WTC11 (cell line): ENCODE measurements around the gene ATF6B. TPM values are rescaled to one million over a fixed set of nuclear protein-coding genes. Genes with fewer than 3 reads are reported as not detected.
A peak's percentile ranks its signal among the peaks of the same experiment; 100 is the strongest.
"Not testable (repeated sequence)": the region's sequence is repeated elsewhere in the genome, so short reads cannot be mapped to it uniquely, and the experiment has no call there.

ENCODE experiments used
- ATAC-seq: fragments of 200-7000 bp; cut with Tn5 transposase; 2 replicates; pipeline ENCODE4 v1.10.0; 2021; ENCODE audit warnings: mild to moderate bottlenecking, moderate library complexity
- CTCF ChIA-PET: fragments of 300-600 bp; sonication (Branson Sonifier 250); formaldehyde crosslinking; loops from one replicate; lab custom pipeline; 2021; ENCODE audit warnings: antibody characterized with exemption; lab: Charles Lee
- POLR2A ChIA-PET: fragments of 350-600 bp; sonication (Branson Sonifier 250); formaldehyde crosslinking; loops from one replicate; lab custom pipeline; 2021; ENCODE audit warnings: antibody characterized with exemption; lab: Charles Lee
- DNase-seq: peaks from one replicate; pipeline ENCODE4 v3.0.0; 2021; ENCODE audit warnings: low spot score
- H3K27ac Mint-ChIP-seq: 2 replicates; pipeline ENCODE4 v1.8.0; 2021; ENCODE audit warnings: mixed read lengths
- H3K27me3 Mint-ChIP-seq: 2 replicates; pipeline ENCODE4 v1.8.0; 2021; ENCODE audit warnings: low read depth, mild to moderate bottlenecking, moderate library complexity, mixed read lengths
- H3K36me3 Mint-ChIP-seq: 2 replicates; pipeline ENCODE4 v1.8.0; 2021; ENCODE audit warnings: mixed read lengths
- H3K4me1 Mint-ChIP-seq: 2 replicates; pipeline ENCODE4 v1.8.0; 2022; ENCODE audit warnings: mixed read lengths
- H3K4me3 Mint-ChIP-seq: 2 replicates; pipeline ENCODE4 v1.8.0; 2021; ENCODE audit warnings: mild to moderate bottlenecking, moderate library complexity, mixed read lengths
- H3K9me3 Mint-ChIP-seq: 2 replicates; pipeline ENCODE4 v1.8.0; 2021; ENCODE audit warnings: mixed read lengths
- AR ChIP-seq: fragments of 250-450 bp; sonication (Bioruptor Pico); IDR thresholded peaks from 2 replicates; pipeline ENCODE4 v1.9.0; 2021; ENCODE audit warnings: mild to moderate bottlenecking
- CTCF ChIP-seq: fragments of 200-600 bp; IDR thresholded peaks from 2 replicates; pipeline ENCODE4 v1.8.0; 2022; ENCODE audit warnings: antibody characterized with exemption
- ESRRA ChIP-seq: sonication (generic); formaldehyde crosslinking; IDR thresholded peaks from 2 replicates; pipeline ENCODE4 v1.8.1; 2022; ENCODE audit warnings: mild to moderate bottlenecking, missing genetic modification reagents, borderline replicate concordance
- FOXP1 ChIP-seq: sonication (generic); formaldehyde crosslinking; IDR thresholded peaks from 2 replicates; pipeline ENCODE4 v1.8.0; 2022; ENCODE audit warnings: missing genetic modification reagents, mild to moderate bottlenecking, moderate library complexity, borderline replicate concordance
- GABPB1 ChIP-seq: sonication (generic); formaldehyde crosslinking; IDR thresholded peaks from 2 replicates; pipeline ENCODE4 v1.8.1; 2023; ENCODE audit warnings: mild to moderate bottlenecking, missing genetic modification reagents
- HMGA2 ChIP-seq: fragments of 250-450 bp; sonication (Bioruptor Pico); IDR thresholded peaks from 2 replicates; pipeline ENCODE4 v1.4.0; 2021; ENCODE audit warnings: mild to moderate bottlenecking, moderate library complexity
- MXD4 ChIP-seq: fragments of 250-450 bp; sonication (Bioruptor Pico); IDR thresholded peaks from 2 replicates; pipeline ENCODE4 v1.8.0; 2021; ENCODE audit warnings: mild to moderate bottlenecking, moderate library complexity, borderline replicate concordance
- NFATC4 ChIP-seq: fragments of 250-450 bp; sonication (Bioruptor Pico); IDR thresholded peaks from 2 replicates; pipeline ENCODE4 v1.9.0; 2021; ENCODE audit warnings: mild to moderate bottlenecking
- PRDM15 ChIP-seq: sonication (generic); formaldehyde crosslinking; IDR thresholded peaks from 2 replicates; pipeline ENCODE4 v1.8.0; 2022; ENCODE audit warnings: missing genetic modification reagents
- ZNF219 ChIP-seq: sonication (generic); formaldehyde crosslinking; IDR thresholded peaks from 2 replicates; pipeline ENCODE4 v1.8.0; 2023; ENCODE audit warnings: missing genetic modification reagents, mild to moderate bottlenecking, borderline replicate concordance
- ZNF232 ChIP-seq: sonication (generic); formaldehyde crosslinking; IDR thresholded peaks from 2 replicates; pipeline ENCODE4 v1.8.0; 2022; ENCODE audit warnings: mild to moderate bottlenecking, missing genetic modification reagents
- ZNF263 ChIP-seq: sonication (generic); formaldehyde crosslinking; IDR thresholded peaks from 2 replicates; pipeline ENCODE4 v1.8.1; 2022; ENCODE audit warnings: low read depth, mild to moderate bottlenecking, moderate library complexity, missing genetic modification reagents
- ZNF425 ChIP-seq: fragments of 250-450 bp; sonication (Bioruptor Pico); conservative IDR thresholded peaks from 2 replicates; pipeline ENCODE4 v1.9.0; 2021; ENCODE audit warnings: mild to moderate bottlenecking
- total RNA-seq: library from RNA; stranded (reverse); gene quantifications from 3 replicates; pipeline ENCODE4 v1.2.3, GENCODE V29; 2021

ATF6B gene
- total RNA-seq, 1 experiment from 2014 or later: 47.5 TPM

GRCh38 chr6:32147401-32148132, 19.5 kb upstream of the ATF6B start (continued):
- TF ChIP-seq AR: no peak

GRCh38 chr6:32146687-32147086, 18.6 kb upstream of the ATF6B start:
- DNase-seq: no peak
- Mint-ChIP-seq H3K9me3 (no peaks in the 10 kb centered on the region), H3K27me3 (peaks cover 51% of the 10 kb centered on the region), H3K4me3 (no peak overlapping the region; the same call in 1 of the 2 replicates), H3K36me3 (no peaks in the 10 kb centered on the region), H3K27ac (peak overlapping the region; percentile 3; the same call in 1 of the 2 replicates), H3K4me1 (peaks cover 40% of the 10 kb centered on the region)
- POLR2A ChIA-PET: interaction anchor here (0.6 to 1.5 kb wide), 4 partner anchors 18 to 99 kb away, joined by 3 to 6 read pairs (median 4); partner anchors contain the start of gene ATF6B
- CTCF ChIA-PET: interaction anchor here (0.9 to 1.1 kb wide), 2 partner anchors 15 to 16 kb away, joined by 3 read pairs; partner anchors contain the start of gene FKBPL
- no peak for ATAC-seq
- TF ChIP-seq FOXP1 (CRISPR knock-in tag): no peak
- no peak for TF ChIP-seq CTCF
- TF ChIP-seq PRDM15: peak; percentile 55

GRCh38 chr6:32146287-32146686, 18.2 kb upstream of the ATF6B start:
- POLR2A ChIA-PET: interaction anchor here (0.6 to 1.5 kb wide), 4 partner anchors 17 to 98 kb away, joined by 3 to 6 read pairs (median 4); partner anchors contain the start of gene ATF6B
- no peak for DNase-seq
- Mint-ChIP-seq H3K27me3 (peaks cover 47% of the 10 kb centered on the region), H3K27ac (peak overlapping the region; percentile 3), H3K4me1 (peaks cover 38% of the 10 kb centered on the region), H3K9me3 (no peaks in the 10 kb centered on the region), H3K36me3 (no peaks in the 10 kb centered on the region), H3K4me3 (no peak overlapping the region)
- no peak for ATAC-seq
- TF ChIP-seq HMGA2 (CRISPR knock-in tag): no peak
- peak; percentile 90 for TF ChIP-seq GABPB1 (CRISPR knock-in tag)
- no peak for TF ChIP-seq ESRRA (CRISPR knock-in tag)
- TF ChIP-seq ZNF263 (CRISPR knock-in tag): no peak
- no peak for TF ChIP-seq ZNF232 (CRISPR knock-in tag)
- no peak for TF ChIP-seq ZNF425 (CRISPR knock-in tag)
- TF ChIP-seq ZNF219 (CRISPR knock-in tag): no peak
- TF ChIP-seq MXD4 (CRISPR knock-in tag): no peak
- TF ChIP-seq NFATC4 (CRISPR knock-in tag): no peak
- CTCF ChIA-PET: interaction anchor here (0.9 to 1.1 kb wide), 2 partner anchors 14 to 16 kb away, joined by 3 read pairs; partner anchors contain the start of gene FKBPL

GRCh38 chr6:32144238-32144637, 16.2 kb upstream of the ATF6B start:
- Mint-ChIP-seq H3K4me1 (peaks cover 25% of the 10 kb centered on the region), H3K27me3 (peaks cover 33% of the 10 kb centered on the region)
- DNase-seq, H3K4me3 Mint-ChIP-seq, H3K36me3 Mint-ChIP-seq, CTCF ChIA-PET, H3K9me3 Mint-ChIP-seq, H3K27ac Mint-ChIP-seq, POLR2A ChIA-PET, ATAC-seq: not testable (repeated sequence)
